Left renal cortex interstitium (tissue), 4 donors: Measurements from ENCODE around the gene FBLIM1. TPM values are rescaled to one million over a fixed set of nuclear protein-coding genes. Genes with fewer than 3 reads are reported as not detected.
"Not testable (repeated sequence)": the region's sequence is repeated elsewhere in the genome, so short reads cannot be mapped to it uniquely, and the experiment has no call there.

ENCODE experiments used
- DNase-seq, 4 donors: peaks; one replicate each; pipeline ENCODE4 v3.0.0-alpha.2; 2013; ENCODE audit warnings: low read depth in 4 of 4, low spot score in 2 of 4, missing footprints in 1 of 4
- polyA plus RNA-seq, 4 donors: library from polyadenylated mRNA; unstranded; fragments of 120-200 nt; gene quantifications; one replicate each; pipeline ENCODE4 v1.2.1, GENCODE V29; 2013; ENCODE audit not compliant: insufficient read length in 4 of 4

FBLIM1 gene
- polyA plus RNA-seq, 4 donors, result 46.1 to 67.0 (median 56.0) TPM

DNA sequence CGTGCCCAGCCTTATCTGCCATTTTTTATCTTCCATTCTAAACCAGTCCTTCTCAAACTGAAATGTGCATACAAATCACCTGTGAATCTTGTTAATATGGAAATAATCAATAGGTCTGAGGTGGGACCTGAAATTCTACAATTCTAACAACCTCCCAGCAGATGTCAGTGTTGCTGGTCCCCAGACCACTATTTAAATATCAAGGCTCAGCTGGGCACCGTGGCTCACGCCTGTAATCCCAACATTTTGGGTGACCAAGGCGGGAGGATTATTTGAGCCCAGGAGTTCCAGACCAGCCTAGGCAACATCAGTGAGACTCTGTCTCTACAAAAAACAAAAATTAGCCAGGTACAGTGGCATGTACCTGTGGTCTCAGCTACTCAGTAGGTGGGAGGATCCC, 44.8 kb downstream of the FBLIM1 start:
- no peak for DNase-seq

DNA sequence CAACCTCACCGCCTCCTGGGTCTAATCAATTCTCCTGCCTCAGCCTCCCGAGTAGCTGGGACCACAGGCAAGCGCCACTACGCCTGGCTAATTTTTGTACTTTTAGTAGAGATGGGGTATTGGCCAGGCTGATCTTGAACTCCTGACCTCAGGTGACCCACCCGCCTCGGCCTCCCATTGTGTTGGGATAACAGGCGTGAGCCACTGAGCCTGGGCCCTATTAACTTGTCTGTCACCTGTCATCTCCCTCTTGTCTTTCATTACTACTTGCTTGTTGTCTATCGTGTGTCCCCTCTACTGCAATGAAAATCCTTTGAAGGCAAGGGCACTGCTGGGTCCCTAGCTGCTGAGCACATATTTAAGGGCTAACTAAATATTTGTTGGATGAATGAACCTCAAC, 45.5 kb downstream of the FBLIM1 start:
- no peak for DNase-seq

DNA sequence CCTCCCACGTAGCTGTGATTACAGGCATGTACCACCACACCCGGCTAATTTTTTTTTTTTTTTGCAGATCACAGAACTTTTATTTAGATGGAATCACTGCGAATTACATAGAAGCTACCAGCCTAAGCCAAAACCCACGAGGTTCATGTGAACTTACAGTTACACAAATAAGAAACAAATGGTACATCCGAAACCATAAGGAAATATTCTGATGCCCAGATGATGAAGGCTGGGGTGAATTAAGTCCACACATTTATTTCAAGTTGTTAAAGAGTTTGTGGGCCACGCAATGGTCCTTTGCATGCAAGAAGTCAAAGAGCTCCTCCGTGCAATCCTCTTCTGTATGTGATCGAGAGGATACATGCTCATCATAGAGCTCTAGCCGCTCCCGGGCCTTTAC, 48.5 kb downstream of the FBLIM1 start:
- no peak for DNase-seq

DNA sequence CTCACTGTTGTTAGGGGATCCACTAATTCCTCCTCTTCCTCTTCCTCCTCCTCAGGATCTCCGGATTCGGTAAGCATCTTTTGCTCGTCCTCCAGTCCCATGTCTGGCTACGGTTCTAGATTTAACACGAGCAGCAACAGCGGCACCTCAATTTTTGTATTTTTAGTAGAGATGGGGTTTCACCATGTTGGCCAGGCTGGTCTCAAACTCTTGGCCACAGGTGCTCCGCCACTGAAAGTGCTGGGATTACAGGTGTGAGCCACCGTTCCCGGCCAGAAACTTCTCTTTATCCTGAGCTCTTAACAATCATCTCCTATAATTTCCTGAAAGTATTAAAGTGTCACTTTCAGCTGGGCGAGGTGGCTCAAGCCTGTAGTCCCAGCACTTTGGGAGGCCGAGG, 49.0 kb downstream of the FBLIM1 start, which contains the start of gene UQCRHL:
Gene UQCRHL (minus strand): TSS at position 101 of the 400 bp plus-strand sequence. CDS start 0 bp downstream, at position 101.
- DNase-seq, result not testable (repeated sequence)

DNA sequence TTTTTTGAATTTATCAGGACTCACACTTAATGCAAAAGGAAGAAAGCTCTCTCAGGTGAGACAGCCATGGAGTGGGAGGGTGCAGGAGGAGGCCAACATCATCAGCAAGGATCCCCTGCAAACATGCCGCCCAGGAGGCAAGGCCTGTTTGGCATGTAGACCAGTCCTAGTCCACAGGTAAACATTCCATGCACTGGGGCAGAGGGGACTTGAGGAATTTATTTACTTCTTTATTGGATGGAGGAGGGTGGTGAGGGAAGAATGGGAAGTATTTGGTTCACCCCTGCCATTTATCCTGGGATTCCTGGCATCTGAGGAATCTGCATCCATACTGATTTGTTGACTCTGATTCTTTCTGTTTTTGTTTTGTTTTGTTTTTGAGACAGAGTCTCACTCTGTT, 50.4 kb downstream of the FBLIM1 start:
- DNase-seq, result no peak

DNA sequence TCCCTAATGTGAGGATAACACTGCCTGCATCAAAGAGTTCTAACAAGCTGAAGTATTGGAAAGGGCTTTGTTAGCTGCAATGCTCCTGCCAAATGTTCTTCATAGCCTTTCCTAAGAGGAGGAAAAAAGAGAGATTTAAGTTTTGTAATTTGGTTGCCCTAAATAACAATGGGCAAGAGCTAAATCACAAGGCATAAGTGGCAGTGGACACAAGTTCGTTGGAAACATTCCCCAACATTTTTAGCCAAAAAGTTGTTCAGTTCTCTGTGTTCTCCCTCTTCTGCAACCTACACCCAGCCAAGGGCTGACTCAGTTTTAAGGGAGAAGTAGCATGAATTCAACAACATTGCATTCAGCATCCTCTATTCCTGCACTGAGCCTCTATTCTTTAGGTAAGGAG, 51.5 kb downstream of the FBLIM1 start:
- no peak for DNase-seq

DNA sequence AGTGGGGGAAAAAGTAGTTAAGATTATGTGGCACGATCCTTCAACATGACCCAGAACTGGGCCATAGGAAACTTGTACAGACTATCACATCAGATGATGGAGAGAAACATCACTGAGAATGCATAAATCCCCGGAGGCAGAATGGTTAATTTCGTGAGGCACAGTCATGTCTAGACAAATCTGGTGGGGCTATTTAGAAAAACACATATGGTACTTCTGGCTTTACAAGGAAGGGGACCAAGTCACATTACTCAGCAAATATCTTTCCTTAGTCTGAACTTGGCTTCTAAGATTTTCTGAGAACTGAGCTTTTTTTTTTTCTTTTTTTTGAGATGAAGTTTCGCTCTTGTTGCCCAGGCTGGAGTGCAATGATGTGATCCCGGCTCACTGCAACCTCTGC, 58.1 kb downstream of the FBLIM1 start:
- DNase-seq, result no peak

DNA sequence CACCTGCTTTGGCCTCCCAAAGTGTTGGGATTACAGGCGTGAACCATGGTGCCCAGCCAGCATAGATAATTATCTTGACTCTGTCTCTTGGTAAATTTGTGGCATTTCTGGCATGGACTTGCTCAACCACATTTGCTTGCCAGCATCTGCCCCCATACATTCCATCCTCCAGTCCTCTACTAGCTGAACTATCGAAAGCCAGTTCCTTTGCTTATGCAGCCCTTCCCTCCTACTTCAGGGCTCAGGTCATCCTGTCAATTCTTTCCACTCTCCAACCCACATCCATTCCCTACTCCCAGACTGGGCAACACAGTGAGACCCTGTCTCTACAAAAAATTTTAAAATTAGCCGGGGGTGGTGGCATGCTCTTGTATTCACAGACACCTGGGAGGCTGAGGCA, 61.9 kb downstream of the FBLIM1 start:
- no peak for DNase-seq

DNA sequence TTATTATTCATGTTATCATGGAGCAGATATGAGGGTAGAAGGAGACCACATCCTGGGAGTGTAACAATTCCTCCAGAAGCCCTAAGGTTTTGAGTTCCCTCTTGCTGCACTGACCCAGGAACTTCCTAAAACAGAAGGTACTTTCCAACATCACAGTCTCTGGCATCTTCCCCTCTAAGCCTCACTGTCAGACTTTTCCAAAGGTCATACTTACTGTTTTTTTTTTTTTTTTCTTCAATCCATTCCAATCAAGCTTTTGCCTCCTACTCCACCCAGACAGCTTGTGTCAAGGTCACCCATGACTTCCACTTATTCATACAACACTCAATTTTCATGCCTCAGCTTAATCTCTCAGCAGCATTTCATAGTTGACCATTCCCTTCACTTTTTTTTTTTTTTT, 67.2 kb downstream of the FBLIM1 start:
- no peak for DNase-seq

DNA sequence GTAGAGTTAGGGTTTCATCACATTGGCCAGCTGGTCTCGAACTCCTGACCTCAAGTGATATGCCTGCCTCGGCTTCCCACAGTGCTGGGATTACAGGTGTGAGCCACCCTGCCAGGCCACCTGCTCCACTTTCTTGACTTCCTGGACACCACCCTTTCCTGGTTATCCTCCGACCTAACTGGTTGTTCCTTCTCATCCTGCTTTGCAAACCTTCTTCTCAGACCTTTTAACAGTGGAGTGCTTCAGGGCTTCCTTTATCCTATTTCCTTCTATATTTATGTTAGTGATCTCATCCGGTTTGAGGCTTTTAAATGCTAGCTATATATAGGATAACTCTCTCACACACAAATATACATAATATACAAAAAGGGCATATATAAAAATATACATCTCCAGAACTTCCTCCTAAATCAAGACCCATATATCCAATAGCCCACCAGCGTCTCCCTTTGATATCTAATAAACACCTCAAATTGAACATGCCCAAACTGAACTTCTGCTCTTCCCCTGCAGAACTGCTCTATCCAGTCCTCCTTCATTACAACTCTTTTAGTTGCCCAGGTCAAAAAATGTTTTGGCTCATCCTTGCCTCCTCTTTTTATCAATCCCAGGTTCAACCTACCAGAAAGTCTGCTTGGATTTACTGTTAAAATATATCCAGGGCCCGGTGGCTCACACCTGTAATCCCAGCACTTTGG, 68.4 kb downstream of the FBLIM1 start:
- DNase-seq, result no peak

DNA sequence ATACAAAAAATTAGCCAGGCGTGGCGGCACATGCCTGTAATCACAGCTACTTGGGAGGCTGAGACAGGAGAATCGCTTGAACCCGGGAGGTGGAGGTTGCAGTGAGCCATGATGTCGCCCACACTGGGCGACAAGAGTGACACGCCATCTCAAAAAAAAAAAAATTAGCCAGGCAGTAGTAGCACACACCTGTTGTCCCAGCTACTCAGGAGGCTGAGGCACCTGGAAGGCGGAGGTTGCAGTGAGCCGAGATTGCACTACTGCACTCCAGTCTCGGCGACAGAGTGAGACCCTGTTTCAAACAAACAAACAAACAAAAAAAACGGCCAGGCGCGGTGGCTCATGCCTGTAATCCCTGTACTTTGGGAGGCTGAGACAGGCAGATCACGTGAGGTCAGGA, 69.0 kb downstream of the FBLIM1 start:
- DNase-seq, result not testable (repeated sequence)

DNA sequence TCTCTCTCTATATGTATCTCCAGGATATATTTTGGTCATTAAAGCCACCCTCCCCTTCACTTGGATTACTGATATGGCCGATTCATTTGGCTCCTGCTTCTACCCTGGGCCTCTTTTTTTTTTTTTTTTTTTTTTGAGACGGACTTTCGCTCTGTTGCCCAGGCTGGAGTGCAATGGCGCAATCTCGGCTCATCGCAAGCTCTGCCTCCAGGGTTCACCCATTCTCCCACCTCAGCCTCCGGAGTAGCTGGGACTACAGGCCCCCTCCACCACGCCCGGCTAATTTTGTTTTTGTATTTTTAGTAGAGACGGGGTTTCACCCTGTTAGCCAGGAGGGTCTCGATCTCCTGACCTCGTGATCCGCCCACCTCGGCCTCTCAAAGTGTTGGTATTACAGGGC, 70.3 kb downstream of the FBLIM1 start:
- DNase-seq, result not testable (repeated sequence)

DNA sequence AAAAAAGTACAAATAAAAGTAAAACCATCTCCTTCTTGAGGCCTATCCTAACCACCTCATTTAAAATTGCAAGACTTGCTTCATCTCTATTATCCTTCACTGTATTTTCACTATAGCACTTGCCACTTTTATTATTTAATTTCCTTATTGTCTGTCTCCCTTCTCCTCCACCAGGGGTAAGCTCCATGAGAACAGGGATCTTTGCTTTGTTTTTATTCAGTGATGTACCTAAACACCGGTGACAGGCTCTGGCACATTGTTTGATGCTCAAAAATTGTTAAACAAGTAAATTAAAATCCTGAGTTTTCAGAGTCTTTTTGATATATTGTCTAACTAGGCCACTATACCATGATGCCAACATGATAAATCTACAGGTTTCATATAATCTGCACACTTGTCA, 71.7 kb downstream of the FBLIM1 start:
- DNase-seq, result no peak

DNA sequence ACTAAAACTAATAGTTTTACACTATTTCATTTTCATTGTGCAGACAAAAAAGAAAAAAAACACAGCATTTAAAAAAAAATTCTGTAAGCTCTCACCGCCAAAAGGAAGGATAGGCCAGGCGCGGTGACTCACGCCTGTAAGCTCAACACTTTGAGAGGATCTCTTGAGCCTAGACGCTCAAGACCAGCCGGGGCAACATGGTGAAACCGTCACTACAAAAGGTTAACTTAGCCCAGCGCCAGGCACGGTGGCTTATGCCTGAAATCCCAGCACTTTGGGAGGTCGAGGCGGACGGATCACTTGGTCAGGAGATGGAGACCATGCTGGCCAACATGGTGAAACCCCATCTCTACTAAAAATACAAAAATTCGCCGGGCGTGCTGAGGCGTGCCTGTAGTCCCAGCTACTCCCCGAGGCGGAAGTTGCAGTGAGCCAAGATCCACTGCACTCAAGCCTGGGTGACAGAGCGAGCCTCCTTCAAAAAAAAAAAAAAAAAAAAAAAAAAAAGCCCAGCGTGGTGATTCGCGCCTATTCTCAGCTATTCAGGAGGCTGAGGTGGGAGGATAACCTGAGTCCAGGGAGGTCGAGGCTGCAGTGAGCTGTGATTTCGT, 74.6 kb downstream of the FBLIM1 start:
- DNase-seq, result no peak

DNA sequence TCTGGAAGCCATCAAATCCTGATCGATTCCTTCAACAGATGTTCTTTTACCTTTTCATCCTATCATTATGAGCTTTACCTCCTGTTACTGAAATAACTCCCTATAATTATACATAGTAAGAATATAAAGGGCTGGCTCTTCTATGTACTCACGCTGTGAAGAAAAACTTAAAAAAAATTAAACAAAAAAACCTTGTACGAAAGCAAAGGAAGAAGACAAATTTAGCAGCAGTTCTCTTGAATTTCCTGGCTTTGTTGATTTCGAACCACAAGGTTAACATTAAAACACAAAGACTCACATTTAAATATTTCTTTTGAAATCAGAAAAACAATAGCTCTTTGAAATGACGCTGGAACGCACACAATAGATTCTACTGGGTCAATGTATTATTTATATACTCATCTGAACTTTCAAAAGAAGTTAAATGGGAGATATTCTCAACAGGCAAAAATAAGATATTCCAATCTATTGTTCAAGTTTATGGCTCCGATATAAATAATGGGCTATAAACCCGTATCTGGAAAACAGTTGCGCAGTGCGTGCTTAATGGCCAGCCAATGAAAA, 75.3 kb downstream of the FBLIM1 start:
- DNase-seq, result no peak

DNA sequence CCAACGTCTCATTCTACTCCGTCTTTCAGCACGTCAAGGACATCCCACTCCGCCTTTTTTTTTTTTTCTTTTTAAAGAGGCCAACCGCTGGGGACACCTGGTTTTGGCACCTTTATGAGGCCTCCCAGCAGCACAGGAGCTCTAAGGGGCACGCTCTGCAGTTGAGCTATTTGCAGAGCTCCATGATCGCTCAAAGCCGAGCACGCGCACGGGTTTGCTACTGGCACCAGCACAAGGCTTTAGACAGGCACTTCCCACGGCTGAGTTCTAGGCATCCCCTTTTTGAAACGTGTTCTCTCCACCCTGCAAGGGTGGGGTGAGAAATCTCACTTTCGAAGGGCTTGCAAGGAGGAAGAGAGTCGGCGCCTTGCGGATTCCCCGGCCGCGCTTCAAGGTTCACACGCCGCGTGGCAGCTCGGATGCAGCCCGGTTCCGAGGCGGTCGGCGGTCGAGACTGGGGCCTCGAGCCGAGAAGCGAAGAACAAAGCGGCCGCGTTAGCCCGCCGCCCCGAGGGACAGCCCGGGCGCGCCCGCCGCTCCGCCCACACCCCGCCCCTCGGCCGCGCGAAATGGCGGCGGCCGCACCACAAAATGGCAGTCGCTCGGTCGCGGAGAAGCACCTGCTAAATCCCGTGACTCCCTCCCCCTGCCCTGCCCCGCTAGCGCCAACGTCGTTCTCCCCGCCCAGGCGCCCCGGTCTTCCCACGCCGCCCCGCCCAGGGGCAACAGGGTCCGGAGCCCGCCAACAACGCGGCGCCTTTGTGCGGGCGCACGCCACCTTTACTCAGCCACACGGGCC, 76.0 kb downstream of the FBLIM1 start:
- peak in 3 of 4 donors; percentile 93 to 96 (median 95) for DNase-seq

DNA sequence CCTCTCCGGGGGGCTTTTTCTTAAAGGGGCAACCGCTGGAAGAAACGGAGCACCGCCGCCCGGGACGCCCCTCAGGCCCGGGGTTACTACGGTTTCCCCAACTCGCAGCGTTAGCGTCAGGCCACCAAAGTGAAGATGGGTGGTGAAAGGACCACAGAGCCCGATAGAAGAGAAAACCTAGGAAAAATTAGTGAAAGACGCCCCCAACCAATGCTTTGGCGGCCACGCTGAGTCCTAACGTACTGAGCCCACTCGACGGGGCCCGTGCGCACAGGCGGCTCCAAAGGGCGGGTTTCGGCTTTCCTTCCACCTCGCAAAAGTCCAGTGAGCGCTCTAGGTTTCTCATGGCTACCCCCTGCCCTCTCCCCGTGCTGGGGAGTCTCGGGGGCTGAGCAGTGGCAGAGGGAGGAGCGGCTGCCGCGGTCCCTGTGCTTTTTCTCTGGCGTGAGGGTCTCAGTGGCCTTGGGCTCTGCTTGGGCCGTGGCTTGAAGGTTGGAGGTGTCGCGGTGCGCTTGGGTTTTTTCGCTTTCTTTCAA, 76.7 kb downstream of the FBLIM1 start:
- DNase-seq, result no peak

DNA sequence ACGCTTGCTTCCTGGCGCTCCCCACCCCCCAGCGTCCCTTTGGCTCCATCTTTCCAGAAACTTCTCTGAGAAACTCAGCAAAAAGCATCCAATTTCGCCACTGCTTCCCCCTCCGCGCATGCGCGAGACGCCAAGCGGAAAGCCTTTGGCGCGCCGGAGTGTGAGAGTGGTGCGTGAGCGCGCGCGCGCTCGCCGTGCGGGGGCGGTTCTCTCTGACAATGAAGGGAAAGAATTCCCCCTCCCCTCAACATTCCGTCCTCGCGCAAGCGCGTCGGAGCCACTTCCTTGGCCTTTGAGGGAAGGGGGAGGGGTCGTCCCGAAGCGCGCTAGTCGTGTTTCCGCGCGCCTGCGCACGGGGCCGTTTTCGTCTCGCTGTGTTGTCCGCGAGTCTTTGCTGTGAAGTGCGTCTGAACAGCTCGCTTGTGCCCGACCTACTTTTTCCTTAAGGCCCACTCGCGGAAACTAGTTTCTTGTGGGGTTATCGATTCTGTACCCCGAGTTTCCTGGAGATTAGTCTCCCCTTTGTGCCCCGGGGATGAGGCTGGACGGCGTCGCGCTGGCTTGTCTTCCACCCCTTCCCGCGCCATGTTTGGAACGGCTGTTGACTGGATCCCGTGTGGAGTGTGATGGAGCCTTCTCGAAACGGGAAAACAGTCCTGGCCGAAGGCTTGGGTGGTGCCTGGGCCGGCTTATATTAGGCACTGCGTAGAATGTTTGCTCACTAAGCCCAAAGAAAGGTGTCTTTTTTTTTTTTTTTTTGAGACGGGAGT, 77.3 kb downstream of the FBLIM1 start:
- peak; percentile 97 to 100 (median 100) for DNase-seq
